Chondrocyte (in vitro differentiated cells): ENCODE measurements around the gene PGD. TPM values are rescaled to one million over a fixed set of nuclear protein-coding genes. Genes with fewer than 3 reads are reported as not detected.

Experiments
- DNase-seq: peaks from one replicate; pipeline ENCODE4 v3.0.0; 2021; ENCODE audit warnings: mixed read lengths, low spot score
- H3K27ac Mint-ChIP-seq: one replicate; pipeline ENCODE4 v1.8.0; 2021; ENCODE audit warnings: mild to moderate bottlenecking, moderate library complexity, mixed read lengths; ENCODE audit not compliant: unreplicated experiment
- H3K27me3 Mint-ChIP-seq: 2 replicates; pipeline ENCODE4 v1.8.0; 2021; ENCODE audit warnings: low read depth, mixed read lengths
- H3K36me3 Mint-ChIP-seq: 2 replicates; pipeline ENCODE4 v1.8.0; 2021; ENCODE audit warnings: low read depth, mixed read lengths
- H3K4me1 Mint-ChIP-seq: 2 replicates; pipeline ENCODE4 v1.8.0; 2021; ENCODE audit warnings: low read depth, mild to moderate bottlenecking, mixed read lengths
- H3K4me3 Mint-ChIP-seq: one replicate; pipeline ENCODE4 v1.8.0; 2021; ENCODE audit warnings: mild to moderate bottlenecking, moderate library complexity, mixed read lengths; ENCODE audit not compliant: unreplicated experiment
- H3K9me3 Mint-ChIP-seq: 2 replicates; pipeline ENCODE4 v1.8.0; 2021; ENCODE audit warnings: low read depth, mixed read lengths
- total RNA-seq: library from RNA; stranded (reverse); gene quantifications from 3 replicates; pipeline ENCODE4 v1.2.1, GENCODE V29; 2021
- TF ChIP-seq, protein P1 (sequence below): fragments of 200-600 bp; sonication (generic); IDR thresholded peaks from 2 replicates; pipeline ENCODE4 v1.5.0; 2021; ENCODE audit warnings: antibody characterized with exemption, mild to moderate bottlenecking, moderate library complexity

PGD gene
- total RNA-seq, 1 donor from 2014 or later = 114 TPM

GRCh38 chr1:10437052-10437451 lies 38.2 kb downstream of the PGD start:
- no peak for DNase-seq
- Mint-ChIP-seq H3K27ac (no peak overlapping the region), H3K9me3 (no peaks in the 10 kb centered on the region), H3K4me1 (no peaks in the 10 kb centered on the region), H3K4me3 (no peak overlapping the region), H3K36me3 (no peaks in the 10 kb centered on the region), H3K27me3 (no peaks in the 10 kb centered on the region)
- TF ChIP-seq, protein P1, sequence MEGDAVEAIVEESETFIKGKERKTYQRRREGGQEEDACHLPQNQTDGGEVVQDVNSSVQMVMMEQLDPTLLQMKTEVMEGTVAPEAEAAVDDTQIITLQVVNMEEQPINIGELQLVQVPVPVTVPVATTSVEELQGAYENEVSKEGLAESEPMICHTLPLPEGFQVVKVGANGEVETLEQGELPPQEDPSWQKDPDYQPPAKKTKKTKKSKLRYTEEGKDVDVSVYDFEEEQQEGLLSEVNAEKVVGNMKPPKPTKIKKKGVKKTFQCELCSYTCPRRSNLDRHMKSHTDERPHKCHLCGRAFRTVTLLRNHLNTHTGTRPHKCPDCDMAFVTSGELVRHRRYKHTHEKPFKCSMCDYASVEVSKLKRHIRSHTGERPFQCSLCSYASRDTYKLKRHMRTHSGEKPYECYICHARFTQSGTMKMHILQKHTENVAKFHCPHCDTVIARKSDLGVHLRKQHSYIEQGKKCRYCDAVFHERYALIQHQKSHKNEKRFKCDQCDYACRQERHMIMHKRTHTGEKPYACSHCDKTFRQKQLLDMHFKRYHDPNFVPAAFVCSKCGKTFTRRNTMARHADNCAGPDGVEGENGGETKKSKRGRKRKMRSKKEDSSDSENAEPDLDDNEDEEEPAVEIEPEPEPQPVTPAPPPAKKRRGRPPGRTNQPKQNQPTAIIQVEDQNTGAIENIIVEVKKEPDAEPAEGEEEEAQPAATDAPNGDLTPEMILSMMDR = no peak

GRCh38 chr1:10438677-10439163 lies 39.9 kb downstream of the PGD start:
- Mint-ChIP-seq H3K27me3 (no peaks in the 10 kb centered on the region), H3K4me1 (no peaks in the 10 kb centered on the region), H3K9me3 (no peaks in the 10 kb centered on the region), H3K4me3 (no peak overlapping the region), H3K27ac (no peak overlapping the region), H3K36me3 (no peaks in the 10 kb centered on the region)
- no peak for DNase-seq
- TF ChIP-seq, protein P1 = no peak

- TF ChIP-seq, protein P1 = no peak
- Mint-ChIP-seq H3K9me3 (no peaks in the 10 kb centered on the region), H3K27me3 (no peaks in the 10 kb centered on the region), H3K36me3 (no peaks in the 10 kb centered on the region), H3K4me1 (no peaks in the 10 kb centered on the region), H3K4me3 (no peak overlapping the region), H3K27ac (no peak overlapping the region)
- DNase-seq = no peak
These were observed 41.4 kb downstream of the PGD start for GRCh38 chr1:10440305-10440704.

GRCh38 chr1:10440794-10441193 lies 41.9 kb downstream of the PGD start:
- no peak overlapping the region for H3K27ac Mint-ChIP-seq
- DNase-seq = no peak
- H3K4me1 Mint-ChIP-seq = no peaks in the 10 kb centered on the region
- H3K27me3 Mint-ChIP-seq = no peaks in the 10 kb centered on the region
- TF ChIP-seq, protein P1 = no peak
- no peak overlapping the region for H3K4me3 Mint-ChIP-seq
- no peaks in the 10 kb centered on the region for H3K9me3 Mint-ChIP-seq
- no peaks in the 10 kb centered on the region for H3K36me3 Mint-ChIP-seq

DNA sequence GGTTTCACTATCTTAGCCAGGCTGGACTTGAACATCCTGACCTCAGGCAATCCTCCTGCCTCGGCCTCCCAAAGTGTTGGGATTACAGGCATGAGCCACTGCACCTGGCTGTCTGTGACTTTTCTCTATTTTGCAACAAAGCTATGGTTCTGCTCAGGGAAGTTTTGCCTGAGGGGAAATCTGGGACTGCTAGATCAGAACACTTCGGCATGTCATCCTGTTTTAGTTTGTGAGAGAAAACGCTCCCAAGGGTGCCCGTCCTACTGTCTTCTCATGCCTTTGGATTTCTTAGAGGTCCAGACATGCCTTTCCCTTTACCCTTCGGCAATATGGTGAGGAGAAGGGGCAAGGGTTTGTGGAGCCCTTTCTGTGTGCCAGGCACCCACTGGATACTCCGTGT lies 45.4 kb downstream of the PGD start:
- no peak overlapping the region for H3K4me3 Mint-ChIP-seq
- no peak for DNase-seq
- no peaks in the 10 kb centered on the region for H3K27me3 Mint-ChIP-seq
- no peaks in the 10 kb centered on the region for H3K4me1 Mint-ChIP-seq
- no peak overlapping the region for H3K27ac Mint-ChIP-seq
- no peaks in the 10 kb centered on the region for H3K9me3 Mint-ChIP-seq
- no peaks in the 10 kb centered on the region for H3K36me3 Mint-ChIP-seq
- TF ChIP-seq, protein P1 = no peak
